Uterus (tissue), 4 donors: ENCODE data around the gene LY9. TPM values are rescaled to one million over a fixed set of nuclear protein-coding genes. Genes with fewer than 3 reads are reported as not detected.

ENCODE experiments used
- DNase-seq, 2 donors: peaks; one replicate each; pipeline ENCODE4 v3.0.0-alpha.2; 2019 to 2020
- H3K27ac ChIP-seq, 2 donors: fragments of 200-600 bp; sonication (generic); 1 replicate in 1 of 2; 2 replicates in 1 of 2; pipeline ENCODE4 v1.5.1; 2016 to 2018
- H3K27me3 ChIP-seq, 2 donors: fragments of 200-600 bp; sonication (generic); one replicate each; pipeline ENCODE4 v1.5.1; 2018 to 2019; ENCODE audit warnings: control low read depth in 1 of 2
- H3K36me3 ChIP-seq, 2 donors: fragments of 200-600 bp; sonication (generic); one replicate each; pipeline ENCODE4 v1.5.1; 2019; ENCODE audit warnings: control low read depth in 1 of 2
- H3K4me1 ChIP-seq, 2 donors: fragments of 200-600 bp; sonication (generic); one replicate each; pipeline ENCODE4 v1.5.1; 2018 to 2019; ENCODE audit warnings: control low read depth in 1 of 2
- H3K4me3 ChIP-seq, 2 donors: fragments of 200-600 bp; sonication (generic); 1 replicate in 1 of 2; 2 replicates in 1 of 2; pipeline ENCODE4 v1.5.1; 2018 to 2019; ENCODE audit warnings: mild to moderate bottlenecking in 1 of 2
- H3K9me3 ChIP-seq, 2 donors: fragments of 200-600 bp; sonication (generic); one replicate each; pipeline ENCODE4 v1.5.1; 2019; ENCODE audit warnings: control low read depth in 1 of 2
- CTCF ChIP-seq, 4 experiments: fragments of 200-600 bp in 2 of 4; fragments of 450-650 bp in 2 of 4; sonication (generic) in 2 of 4; IDR thresholded peaks; one replicate each; pipeline ENCODE4 v1.5.1; 2016 to 2019; ENCODE audit warnings: antibody characterized with exemption in 4 of 4, mild to moderate bottlenecking in 2 of 4, moderate library complexity in 1 of 4
- POLR2A ChIP-seq, 2 donors: fragments of 450-650 bp; IDR thresholded peaks; one replicate each; pipeline ENCODE4 v1.6.1; 2016; ENCODE audit warnings: antibody characterized with exemption in 2 of 2, mild to moderate bottlenecking in 1 of 2, moderate library complexity in 1 of 2
- intact Hi-C: fragments of 100-400 bp; cut with DNase I; formaldehyde crosslinking; loops from one replicate; pipeline ENCODE4 v1.15.1; 2023; ENCODE audit warnings: low total_unique reads
- total RNA-seq, 4 donors: library from RNA; depleted of rRNA in 3 of 4; stranded (reverse); fragments of >200 nt in 3 of 4; gene quantifications; one replicate each; pipeline versions ENCODE4 v1.1.0 to v1.2.4, GENCODE V29; 2014 to 2023
- donor health status: DM: yes; HTN: yes; CAD: no.

Gene LY9
- total RNA-seq, 4 donors from 2014 or later, result 0.35 to 0.70 TPM; not detected in 2

GRCh38 chr1:160755911-160756848 is 39.8 kb upstream of the LY9 start:
- Histone ChIP-seq H3K27ac (no peak overlapping the region), H3K27me3 (no peaks in the 10 kb centered on the region), H3K9me3 (no peaks in the 10 kb centered on the region), H3K4me1 (no peaks in the 10 kb centered on the region), H3K4me3 (no peak overlapping the region), H3K36me3 (no peaks in the 10 kb centered on the region)
- intact Hi-C loops, result no loop called here
- no peak for TF ChIP-seq POLR2A (IDR thresholded peaks at IDR 0.05)
- no peak for TF ChIP-seq CTCF (IDR thresholded peaks at IDR 0.05)
- no peak for DNase-seq

GRCh38 chr1:160756849-160757201 is 39.1 kb upstream of the LY9 start:
- Histone ChIP-seq H3K36me3 (no peaks in the 10 kb centered on the region), H3K4me1 (no peaks in the 10 kb centered on the region), H3K27ac (no peak overlapping the region), H3K9me3 (no peaks in the 10 kb centered on the region), H3K27me3 (no peaks in the 10 kb centered on the region), H3K4me3 (no peak overlapping the region)
- no peak for TF ChIP-seq CTCF (IDR thresholded peaks at IDR 0.05)
- no peak for TF ChIP-seq POLR2A (IDR thresholded peaks at IDR 0.05)
- intact Hi-C loops, result no loop called here
- DNase-seq, result no peak

GRCh38 chr1:160758521-160758920 is 37.5 kb upstream of the LY9 start:
- Histone ChIP-seq H3K4me1 (no peaks in the 10 kb centered on the region), H3K27ac (no peak overlapping the region), H3K9me3 (no peaks in the 10 kb centered on the region), H3K27me3 (no peaks in the 10 kb centered on the region), H3K4me3 (no peak overlapping the region), H3K36me3 (no peaks in the 10 kb centered on the region)
- DNase-seq, result no peak
- no peak for TF ChIP-seq CTCF (IDR thresholded peaks at IDR 0.05)
- no peak for TF ChIP-seq POLR2A (IDR thresholded peaks at IDR 0.05)
- intact Hi-C loops, result no loop called here

GRCh38 chr1:160759740-160760139 is 36.2 kb upstream of the LY9 start:
- H3K4me1 ChIP-seq, result no peaks in the 10 kb centered on the region
- no peaks in the 10 kb centered on the region for H3K27me3 ChIP-seq
- H3K27ac ChIP-seq, result no peak overlapping the region
- no peak overlapping the region for H3K4me3 ChIP-seq
- H3K36me3 ChIP-seq, result no peaks in the 10 kb centered on the region
- no peak for TF ChIP-seq POLR2A (IDR thresholded peaks at IDR 0.05)
- TF ChIP-seq CTCF (IDR thresholded peaks at IDR 0.05), result no peak
- intact Hi-C loops, result no loop called here
- DNase-seq, result no peak
- no peaks in the 10 kb centered on the region for H3K9me3 ChIP-seq

- TF ChIP-seq POLR2A (IDR thresholded peaks at IDR 0.05), result no peak
- no peak for TF ChIP-seq CTCF (IDR thresholded peaks at IDR 0.05)
- H3K4me3 ChIP-seq, result no peak overlapping the region
- H3K36me3 ChIP-seq, result no peaks in the 10 kb centered on the region
- H3K4me1 ChIP-seq, result no peaks in the 10 kb centered on the region
- no peak for DNase-seq
- intact Hi-C loops, result no loop called here
- H3K9me3 ChIP-seq, result no peaks in the 10 kb centered on the region
- H3K27ac ChIP-seq, result no peak overlapping the region
- H3K27me3 ChIP-seq, result no peaks in the 10 kb centered on the region
These were observed 34.9 kb upstream of the LY9 start for GRCh38 chr1:160761046-160761445.
